WI38 (cell line): ENCODE results near the gene B4GALT5.

Experiments
- H3K4me3 ChIP-seq: 2 replicates; pipeline ENCODE4 v1.5.1; 2011; ENCODE audit warnings: low read depth, mild to moderate bottlenecking, control low read depth, low read length
- CTCF ChIP-seq: IDR thresholded peaks from 2 replicates; pipeline ENCODE4 v1.5.1; 2012; ENCODE audit warnings: low read depth, mild to moderate bottlenecking, control low read depth, low read length

B4GALT5 gene

GRCh38 chr20:49697071-49697470 is 16.6 kb downstream of the B4GALT5 start:
- H3K4me3 ChIP-seq, result no peak overlapping the region
- no peak for TF ChIP-seq CTCF

- H3K4me3 ChIP-seq, result no peak overlapping the region
- TF ChIP-seq CTCF, result no peak
Observed at GRCh38 chr20:49696594-49696993, 17.1 kb downstream of the B4GALT5 start.

- no peak overlapping the region for H3K4me3 ChIP-seq
- TF ChIP-seq CTCF, result no peak
Observed at GRCh38 chr20:49695830-49696229, 17.8 kb downstream of the B4GALT5 start.

- TF ChIP-seq CTCF, result no peak
- no peak overlapping the region for H3K4me3 ChIP-seq
Observed at GRCh38 chr20:49694450-49695071, 19.1 kb downstream of the B4GALT5 start.

- TF ChIP-seq CTCF, result no peak
- no peak overlapping the region for H3K4me3 ChIP-seq
Observed at GRCh38 chr20:49693435-49694171, 20.1 kb downstream of the B4GALT5 start.

- no peak overlapping the region for H3K4me3 ChIP-seq
- TF ChIP-seq CTCF, result no peak
Observed at GRCh38 chr20:49692941-49693340, 20.7 kb downstream of the B4GALT5 start.

- no peak for TF ChIP-seq CTCF
- no peak overlapping the region for H3K4me3 ChIP-seq
Observed at GRCh38 chr20:49691818-49692568, 21.7 kb downstream of the B4GALT5 start.
